ENCODE results near the gene MXD4. TPM values are rescaled to one million over a fixed set of nuclear protein-coding genes. Genes with fewer than 3 reads are reported as not detected.

The MXD4 gene
- total and polyA plus RNA-seq, 2 donors (not counting 1 experiment from before 2014, with no cell fraction given): 22.1 to 42.1 TPM

DNA sequence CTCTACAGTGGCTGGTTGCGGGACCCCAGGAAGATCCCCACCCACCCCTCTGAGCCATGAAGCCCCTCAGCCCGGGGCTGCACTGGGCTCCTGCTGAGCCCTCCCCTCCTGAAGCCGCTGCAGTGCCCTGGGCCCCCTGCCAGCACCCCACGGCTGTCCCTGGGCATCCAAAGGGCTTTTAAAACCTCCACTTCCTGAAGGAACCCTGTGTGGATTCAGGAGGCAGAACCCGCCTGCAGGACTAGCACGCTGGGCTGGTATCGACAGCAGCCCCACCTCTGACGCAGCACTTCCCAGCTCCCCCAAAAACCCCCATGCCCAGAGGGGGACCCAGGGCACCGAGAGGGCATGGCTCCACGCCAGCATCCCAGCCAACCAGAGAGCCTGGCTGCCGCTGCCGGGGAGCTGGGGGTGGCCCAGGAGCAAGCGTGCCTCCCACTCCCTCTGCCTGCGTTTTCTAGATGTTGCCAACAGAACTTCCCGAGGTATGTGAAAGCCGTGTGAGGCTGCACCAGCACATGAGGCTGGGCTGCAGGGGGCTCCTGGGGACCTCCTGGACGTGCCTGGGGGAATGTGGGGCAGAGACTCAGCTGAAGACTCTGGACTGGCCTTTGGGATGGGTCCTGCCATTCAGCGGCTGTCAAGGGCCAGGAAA is 6.3 kb downstream of the MXD4 start:
- peak in 1 of 2 donors; percentile 49 for DNase-seq (ENCODE audit: low read depth in 2 of 2)
- Histone ChIP-seq H3K4me2 (ENCODE audit: extremely low read depth, insufficient read depth, low read length) (no peak overlapping the region), H3K4me3 (replicated peaks in 1 of 4; ENCODE audit: control extremely low read depth in 1 of 4, insufficient read depth in 1 of 4, low read depth in 3 of 4, low read length in 4 of 4) (no peak overlapping the region), H4K20me1 (ENCODE audit: control insufficient read depth, extremely low read depth, insufficient read depth, low read length) (no peaks in the 10 kb centered on the region), H3K4me1 (ENCODE audit: control insufficient read depth, extremely low read depth, insufficient read depth, low read length) (peaks cover 11% of the 10 kb centered on the region), H3K9me3 (ENCODE audit: control insufficient read depth, insufficient read depth, low read depth, low read length) (no peaks in the 10 kb centered on the region), H3K9ac (ENCODE audit: insufficient read depth, low read length) (no peak overlapping the region), H3K27me3 (ENCODE audit: control insufficient read depth, insufficient read depth, low read length) (no peaks in the 10 kb centered on the region), H2AFZ (ENCODE audit: low read length) (no peak overlapping the region), H3K27ac (ENCODE audit: insufficient read depth, low read length) (no peak overlapping the region), H3K79me2 (ENCODE audit: control insufficient read depth, insufficient read depth, low read length) (peaks cover 10% of the 10 kb centered on the region), H3K36me3 (ENCODE audit: control insufficient read depth, insufficient read depth, low read length) (peaks cover 16% of the 10 kb centered on the region)
- no peak for TF ChIP-seq EZH2 (IDR thresholded peaks at IDR 0.05; ENCODE audit: low read length, missing control alignments)
- TF ChIP-seq, protein P1, sequence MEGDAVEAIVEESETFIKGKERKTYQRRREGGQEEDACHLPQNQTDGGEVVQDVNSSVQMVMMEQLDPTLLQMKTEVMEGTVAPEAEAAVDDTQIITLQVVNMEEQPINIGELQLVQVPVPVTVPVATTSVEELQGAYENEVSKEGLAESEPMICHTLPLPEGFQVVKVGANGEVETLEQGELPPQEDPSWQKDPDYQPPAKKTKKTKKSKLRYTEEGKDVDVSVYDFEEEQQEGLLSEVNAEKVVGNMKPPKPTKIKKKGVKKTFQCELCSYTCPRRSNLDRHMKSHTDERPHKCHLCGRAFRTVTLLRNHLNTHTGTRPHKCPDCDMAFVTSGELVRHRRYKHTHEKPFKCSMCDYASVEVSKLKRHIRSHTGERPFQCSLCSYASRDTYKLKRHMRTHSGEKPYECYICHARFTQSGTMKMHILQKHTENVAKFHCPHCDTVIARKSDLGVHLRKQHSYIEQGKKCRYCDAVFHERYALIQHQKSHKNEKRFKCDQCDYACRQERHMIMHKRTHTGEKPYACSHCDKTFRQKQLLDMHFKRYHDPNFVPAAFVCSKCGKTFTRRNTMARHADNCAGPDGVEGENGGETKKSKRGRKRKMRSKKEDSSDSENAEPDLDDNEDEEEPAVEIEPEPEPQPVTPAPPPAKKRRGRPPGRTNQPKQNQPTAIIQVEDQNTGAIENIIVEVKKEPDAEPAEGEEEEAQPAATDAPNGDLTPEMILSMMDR (conservative IDR thresholded peaks at IDR 0.05 in 1 of 2, IDR thresholded peaks at IDR 0.05 in 1 of 2; ENCODE audit: low read depth in 1 of 2, low read length in 2 of 2): no peak

DNA sequence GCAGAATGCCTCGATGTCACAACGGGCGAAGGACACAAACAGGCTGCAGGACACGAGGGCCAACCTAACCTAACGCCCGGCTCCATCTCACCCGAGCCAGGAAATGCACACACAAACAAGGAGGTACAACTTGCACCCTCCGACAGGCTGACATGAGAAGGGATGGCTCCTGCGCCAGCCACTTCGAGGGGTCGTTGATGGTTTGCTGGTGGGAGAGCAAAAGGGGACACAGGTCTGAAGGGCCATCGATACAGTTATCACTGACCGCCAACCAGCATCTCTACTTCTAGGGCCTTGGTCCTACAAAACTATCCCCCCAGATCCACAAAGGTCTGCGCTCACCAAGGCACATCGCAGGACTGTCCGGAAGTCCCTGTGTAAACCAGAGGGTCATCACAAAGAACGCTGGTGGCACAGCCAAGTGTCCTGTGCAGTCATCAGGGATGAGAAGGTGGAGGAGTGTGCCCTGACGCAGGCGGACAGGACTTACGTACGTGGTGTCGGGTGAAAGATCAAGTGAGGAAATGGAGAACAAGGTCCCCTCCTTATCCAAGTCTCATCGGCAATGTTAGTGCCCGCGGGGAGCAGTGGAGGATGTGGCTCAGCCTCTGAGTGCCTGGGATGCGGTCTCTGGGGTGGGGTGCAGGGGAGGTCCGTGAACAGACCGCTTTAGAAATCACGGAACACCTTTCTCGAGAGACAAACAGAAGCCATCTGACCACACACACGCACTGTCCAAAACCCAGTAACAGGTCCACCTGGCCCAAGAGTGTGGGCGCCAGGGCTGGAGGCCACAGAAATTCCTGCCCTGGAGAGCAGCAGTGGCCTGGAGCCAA is 7.0 kb downstream of the MXD4 start:
- Histone ChIP-seq H4K20me1 (ENCODE audit: control insufficient read depth, extremely low read depth, insufficient read depth, low read length) (no peaks in the 10 kb centered on the region), H2AFZ (ENCODE audit: low read length) (no peak overlapping the region), H3K36me3 (ENCODE audit: control insufficient read depth, insufficient read depth, low read length) (peaks cover 21% of the 10 kb centered on the region), H3K4me1 (ENCODE audit: control insufficient read depth, extremely low read depth, insufficient read depth, low read length) (peaks cover 8% of the 10 kb centered on the region), H3K27ac (ENCODE audit: insufficient read depth, low read length) (no peak overlapping the region), H3K4me2 (ENCODE audit: extremely low read depth, insufficient read depth, low read length) (no peak overlapping the region), H3K79me2 (ENCODE audit: control insufficient read depth, insufficient read depth, low read length) (peaks cover 3% of the 10 kb centered on the region), H3K9ac (ENCODE audit: insufficient read depth, low read length) (no peak overlapping the region), H3K27me3 (ENCODE audit: control insufficient read depth, insufficient read depth, low read length) (no peaks in the 10 kb centered on the region), H3K4me3 (replicated peaks in 1 of 4; ENCODE audit: control extremely low read depth in 1 of 4, insufficient read depth in 1 of 4, low read depth in 3 of 4, low read length in 4 of 4) (no peak overlapping the region), H3K9me3 (ENCODE audit: control insufficient read depth, insufficient read depth, low read depth, low read length) (no peaks in the 10 kb centered on the region)
- no peak for DNase-seq (ENCODE audit: low read depth in 2 of 2)
- TF ChIP-seq, protein P1 (conservative IDR thresholded peaks at IDR 0.05 in 1 of 2, IDR thresholded peaks at IDR 0.05 in 1 of 2; ENCODE audit: low read depth in 1 of 2, low read length in 2 of 2): no peak
- no peak for TF ChIP-seq EZH2 (IDR thresholded peaks at IDR 0.05; ENCODE audit: low read length, missing control alignments)

Data from fibroblast of lung (primary cell).